ENCODE measurements around the gene C8B. TPM values are rescaled to one million over a fixed set of nuclear protein-coding genes. Genes with fewer than 3 reads are reported as not detected.
A peak's percentile ranks its signal among the peaks of the same experiment; 100 is the strongest.

Gene C8B
- total and polyA plus RNA-seq, 2 of the 13 experiments (the other 11 are each of a cell fraction or from before 2014, with no cell fraction given), result 8.4 to 11.3 TPM

DNA sequence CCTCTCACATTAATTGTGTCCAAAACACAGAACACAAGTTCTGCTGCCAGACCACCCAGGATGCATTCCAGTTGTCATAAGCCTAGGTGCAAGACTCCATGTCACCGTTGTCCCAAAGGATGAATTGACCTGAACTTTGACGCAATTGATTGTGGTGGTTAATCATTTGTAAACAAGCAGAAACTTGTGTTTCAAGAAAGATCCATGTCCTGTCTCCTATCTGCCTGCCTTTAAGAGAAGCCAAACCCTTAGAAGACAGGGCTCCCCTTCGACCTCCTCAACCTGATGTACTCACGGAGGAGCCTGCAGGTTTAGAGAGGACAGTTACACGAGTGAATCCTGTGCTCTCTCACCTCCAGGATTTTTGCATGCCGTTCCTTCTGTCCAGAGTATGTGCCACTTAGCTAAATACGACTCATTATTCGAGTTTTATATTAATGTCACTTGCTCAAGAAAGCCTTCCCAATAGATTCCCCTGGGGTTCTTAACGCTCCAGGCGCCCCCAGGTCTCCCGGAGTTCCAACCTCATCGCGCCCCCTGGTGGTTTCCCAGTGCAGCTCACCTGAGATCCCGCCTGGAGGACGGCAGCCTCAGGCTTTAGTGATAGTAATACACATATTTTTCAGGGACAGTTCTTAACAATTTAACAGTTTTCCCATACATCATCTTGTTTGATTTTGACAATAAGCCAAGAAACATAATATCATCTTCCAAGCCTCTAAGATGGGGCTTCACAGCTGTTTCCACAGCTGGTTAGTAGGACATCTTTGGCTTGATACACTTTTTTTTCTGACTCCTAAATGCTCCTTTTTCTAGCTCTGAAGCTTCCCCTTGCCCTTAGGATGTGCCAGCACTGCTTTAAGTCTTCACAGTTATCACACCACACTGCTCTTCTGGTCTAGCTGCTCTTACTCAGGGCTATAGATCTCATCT, 2.4 kb upstream of the C8B start (continued):
- TF ChIP-seq SPEN (CRISPR knock-in tag; IDR thresholded peaks at IDR 0.05; ENCODE audit: low read depth), result no peak
- TF ChIP-seq HOXA5 (CRISPR knock-in tag; IDR thresholded peaks at IDR 0.05), result no peak
- no peak for TF ChIP-seq MAFF (IDR thresholded peaks at IDR 0.05; ENCODE audit: low read depth, low read length)
- no peak for TF ChIP-seq ZNF441 (CRISPR knock-in tag; IDR thresholded peaks at IDR 0.05; ENCODE audit: borderline replicate concordance)
- TF ChIP-seq NR2F1 (CRISPR knock-in tag; IDR thresholded peaks at IDR 0.05), result no peak
- TF ChIP-seq BHLHE40 (IDR thresholded peaks at IDR 0.05; ENCODE audit: low read length), result no peak
- TF ChIP-seq, protein P1, sequence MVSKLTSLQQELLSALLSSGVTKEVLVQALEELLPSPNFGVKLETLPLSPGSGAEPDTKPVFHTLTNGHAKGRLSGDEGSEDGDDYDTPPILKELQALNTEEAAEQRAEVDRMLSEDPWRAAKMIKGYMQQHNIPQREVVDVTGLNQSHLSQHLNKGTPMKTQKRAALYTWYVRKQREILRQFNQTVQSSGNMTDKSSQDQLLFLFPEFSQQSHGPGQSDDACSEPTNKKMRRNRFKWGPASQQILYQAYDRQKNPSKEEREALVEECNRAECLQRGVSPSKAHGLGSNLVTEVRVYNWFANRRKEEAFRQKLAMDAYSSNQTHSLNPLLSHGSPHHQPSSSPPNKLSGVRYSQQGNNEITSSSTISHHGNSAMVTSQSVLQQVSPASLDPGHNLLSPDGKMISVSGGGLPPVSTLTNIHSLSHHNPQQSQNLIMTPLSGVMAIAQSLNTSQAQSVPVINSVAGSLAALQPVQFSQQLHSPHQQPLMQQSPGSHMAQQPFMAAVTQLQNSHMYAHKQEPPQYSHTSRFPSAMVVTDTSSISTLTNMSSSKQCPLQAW (CRISPR knock-in tag; IDR thresholded peaks at IDR 0.05), result no peak
- TF ChIP-seq SOX5 (CRISPR knock-in tag; IDR thresholded peaks at IDR 0.05; ENCODE audit: borderline replicate concordance), result peak; percentile 20; the same call in 1 of the 2 replicates
- TF ChIP-seq, protein P2, sequence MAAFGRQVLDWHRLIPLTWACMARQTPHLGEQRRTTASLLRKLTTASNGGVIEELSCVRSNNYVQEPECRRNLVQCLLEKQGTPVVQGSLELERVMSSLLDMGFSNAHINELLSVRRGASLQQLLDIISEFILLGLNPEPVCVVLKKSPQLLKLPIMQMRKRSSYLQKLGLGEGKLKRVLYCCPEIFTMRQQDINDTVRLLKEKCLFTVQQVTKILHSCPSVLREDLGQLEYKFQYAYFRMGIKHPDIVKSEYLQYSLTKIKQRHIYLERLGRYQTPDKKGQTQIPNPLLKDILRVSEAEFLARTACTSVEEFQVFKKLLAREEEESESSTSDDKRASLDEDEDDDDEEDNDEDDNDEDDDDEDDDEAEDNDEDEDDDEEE (CRISPR knock-in tag; IDR thresholded peaks at IDR 0.05), result no peak
- no peak for TF ChIP-seq LCORL (IDR thresholded peaks at IDR 0.05)
- 0 out of 2 replicates have a peak, but pooled peaks have one; percentile 20 for TF ChIP-seq LCORL (CRISPR knock-in tag; IDR thresholded peaks at IDR 0.05)
- no peak for TF ChIP-seq TBP (CRISPR knock-in tag; IDR thresholded peaks at IDR 0.05)
- TF ChIP-seq ZNF335 (CRISPR knock-in tag; IDR thresholded peaks at IDR 0.05), result no peak
- no peak for TF ChIP-seq TP53 (CRISPR knock-in tag; conservative IDR thresholded peaks at IDR 0.05)
- no peak for TF ChIP-seq ZNF263 (CRISPR knock-in tag; IDR thresholded peaks at IDR 0.05)
- no peak for TF ChIP-seq SP5 (CRISPR knock-in tag; IDR thresholded peaks at IDR 0.05; ENCODE audit: borderline replicate concordance, low read depth)
- TF ChIP-seq RBFOX2 (IDR thresholded peaks at IDR 0.05; ENCODE audit: low read depth, low read length), result no peak
- TF ChIP-seq, protein P3, sequence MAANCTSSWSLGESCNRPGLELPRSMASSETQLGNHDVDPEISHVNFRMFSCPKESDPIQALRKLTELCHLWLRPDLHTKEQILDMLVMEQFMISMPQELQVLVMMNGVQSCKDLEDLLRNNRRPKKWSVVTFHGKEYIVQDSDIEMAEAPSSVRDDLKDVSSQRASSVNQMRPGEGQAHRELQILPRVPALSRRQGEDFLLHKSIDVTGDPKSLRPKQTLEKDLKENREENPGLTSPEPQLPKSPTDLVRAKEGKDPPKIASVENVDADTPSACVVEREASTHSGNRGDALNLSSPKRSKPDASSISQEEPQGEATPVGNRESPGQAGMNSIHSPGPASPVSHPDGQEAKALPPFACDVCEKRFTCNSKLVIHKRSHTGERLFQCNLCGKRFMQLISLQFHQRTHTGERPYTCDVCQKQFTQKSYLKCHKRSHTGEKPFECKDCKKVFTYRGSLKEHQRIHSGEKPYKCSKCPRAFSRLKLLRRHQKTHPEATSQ (CRISPR knock-in tag; IDR thresholded peaks at IDR 0.05; ENCODE audit: borderline replicate concordance), result no peak
- TF ChIP-seq, protein P4, sequence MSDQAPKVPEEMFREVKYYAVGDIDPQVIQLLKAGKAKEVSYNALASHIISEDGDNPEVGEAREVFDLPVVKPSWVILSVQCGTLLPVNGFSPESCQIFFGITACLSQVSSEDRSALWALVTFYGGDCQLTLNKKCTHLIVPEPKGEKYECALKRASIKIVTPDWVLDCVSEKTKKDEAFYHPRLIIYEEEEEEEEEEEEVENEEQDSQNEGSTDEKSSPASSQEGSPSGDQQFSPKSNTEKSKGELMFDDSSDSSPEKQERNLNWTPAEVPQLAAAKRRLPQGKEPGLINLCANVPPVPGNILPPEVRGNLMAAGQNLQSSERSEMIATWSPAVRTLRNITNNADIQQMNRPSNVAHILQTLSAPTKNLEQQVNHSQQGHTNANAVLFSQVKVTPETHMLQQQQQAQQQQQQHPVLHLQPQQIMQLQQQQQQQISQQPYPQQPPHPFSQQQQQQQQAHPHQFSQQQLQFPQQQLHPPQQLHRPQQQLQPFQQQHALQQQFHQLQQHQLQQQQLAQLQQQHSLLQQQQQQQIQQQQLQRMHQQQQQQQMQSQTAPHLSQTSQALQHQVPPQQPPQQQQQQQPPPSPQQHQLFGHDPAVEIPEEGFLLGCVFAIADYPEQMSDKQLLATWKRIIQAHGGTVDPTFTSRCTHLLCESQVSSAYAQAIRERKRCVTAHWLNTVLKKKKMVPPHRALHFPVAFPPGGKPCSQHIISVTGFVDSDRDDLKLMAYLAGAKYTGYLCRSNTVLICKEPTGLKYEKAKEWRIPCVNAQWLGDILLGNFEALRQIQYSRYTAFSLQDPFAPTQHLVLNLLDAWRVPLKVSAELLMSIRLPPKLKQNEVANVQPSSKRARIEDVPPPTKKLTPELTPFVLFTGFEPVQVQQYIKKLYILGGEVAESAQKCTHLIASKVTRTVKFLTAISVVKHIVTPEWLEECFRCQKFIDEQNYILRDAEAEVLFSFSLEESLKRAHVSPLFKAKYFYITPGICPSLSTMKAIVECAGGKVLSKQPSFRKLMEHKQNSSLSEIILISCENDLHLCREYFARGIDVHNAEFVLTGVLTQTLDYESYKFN (CRISPR knock-in tag; conservative IDR thresholded peaks at IDR 0.05), result peak; percentile 92
- no peak for TF ChIP-seq ZNF878 (CRISPR knock-in tag; IDR thresholded peaks at IDR 0.05)
- no peak for TF ChIP-seq ZNF326 (CRISPR knock-in tag; IDR thresholded peaks at IDR 0.05; ENCODE audit: borderline replicate concordance)
- TF ChIP-seq TCF12 (IDR thresholded peaks at IDR 0.05), result no peak
- TF ChIP-seq TCF12 (CRISPR knock-in tag; IDR thresholded peaks at IDR 0.05), result 0 out of 2 replicates have a peak, but pooled peaks have one; percentile 38
- 0 out of 2 replicates have a peak, but pooled peaks have one; percentile 19 for TF ChIP-seq ZNF547 (CRISPR knock-in tag; IDR thresholded peaks at IDR 0.05)

All from HepG2 (cell line).